ENCODE results near the gene RNU6-9. TPM values are rescaled to one million over a fixed set of nuclear protein-coding genes. Genes with fewer than 3 reads are reported as not detected.
"Not testable (repeated sequence)": the region's sequence is repeated elsewhere in the genome, so short reads cannot be mapped to it uniquely, and the experiment has no call there.

The RNU6-9 gene
- total RNA-seq, 4 donors from 2014 or later, result not detected

DNA sequence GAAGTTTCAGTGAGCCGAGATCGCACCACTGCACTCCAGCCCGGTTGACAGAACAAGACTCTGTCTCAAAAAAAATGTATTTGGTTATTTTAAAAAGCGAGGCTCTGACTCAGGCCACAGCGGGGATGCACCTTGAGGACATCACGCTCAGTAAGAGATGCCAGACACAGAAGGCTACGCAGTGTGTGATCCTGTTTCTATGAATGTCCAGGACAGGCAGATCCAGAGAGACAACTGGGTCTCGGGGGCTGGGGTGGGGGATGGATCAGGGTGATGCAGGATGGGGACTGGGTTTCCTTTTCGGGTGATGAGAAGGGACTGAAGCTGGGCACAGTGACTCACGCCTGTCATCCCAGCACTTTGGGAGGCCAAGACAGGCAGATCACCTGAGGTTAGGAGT lies 5.7 kb upstream of the RNU6-9 start:
- no peak overlapping the region for H3K27ac ChIP-seq
- DNase-seq, result no peak
- H3K9me3 ChIP-seq, result no peaks in the 10 kb centered on the region
- H3K36me3 ChIP-seq, result peaks cover 0 to 73% (median 0%) of the 10 kb centered on the region in 3 donors
- H3K4me3 ChIP-seq, result no peak overlapping the region
- no peak for TF ChIP-seq CTCF (IDR thresholded peaks at IDR 0.05)
- TF ChIP-seq POLR2A (IDR thresholded peaks at IDR 0.05), result no peak
- peaks cover 0 to 12% (median 5%) of the 10 kb centered on the region in 4 donors for H3K4me1 ChIP-seq
- H3K27me3 ChIP-seq, result no peaks in the 10 kb centered on the region

- H3K27ac ChIP-seq, result no peak overlapping the region
- H3K4me1 ChIP-seq, result peaks cover 0 to 12% (median 5%) of the 10 kb centered on the region in 4 donors
- no peak for DNase-seq
- H3K4me3 ChIP-seq, result no peak overlapping the region
- H3K9me3 ChIP-seq, result no peaks in the 10 kb centered on the region
- no peaks in the 10 kb centered on the region for H3K27me3 ChIP-seq
- no peak for TF ChIP-seq CTCF (IDR thresholded peaks at IDR 0.05)
- TF ChIP-seq POLR2A (IDR thresholded peaks at IDR 0.05), result no peak
- peaks cover 0 to 62% (median 0%) of the 10 kb centered on the region in 3 donors for H3K36me3 ChIP-seq
Observed at GRCh38 chr19:888581-889385, 4.5 kb upstream of the RNU6-9 start.

DNA sequence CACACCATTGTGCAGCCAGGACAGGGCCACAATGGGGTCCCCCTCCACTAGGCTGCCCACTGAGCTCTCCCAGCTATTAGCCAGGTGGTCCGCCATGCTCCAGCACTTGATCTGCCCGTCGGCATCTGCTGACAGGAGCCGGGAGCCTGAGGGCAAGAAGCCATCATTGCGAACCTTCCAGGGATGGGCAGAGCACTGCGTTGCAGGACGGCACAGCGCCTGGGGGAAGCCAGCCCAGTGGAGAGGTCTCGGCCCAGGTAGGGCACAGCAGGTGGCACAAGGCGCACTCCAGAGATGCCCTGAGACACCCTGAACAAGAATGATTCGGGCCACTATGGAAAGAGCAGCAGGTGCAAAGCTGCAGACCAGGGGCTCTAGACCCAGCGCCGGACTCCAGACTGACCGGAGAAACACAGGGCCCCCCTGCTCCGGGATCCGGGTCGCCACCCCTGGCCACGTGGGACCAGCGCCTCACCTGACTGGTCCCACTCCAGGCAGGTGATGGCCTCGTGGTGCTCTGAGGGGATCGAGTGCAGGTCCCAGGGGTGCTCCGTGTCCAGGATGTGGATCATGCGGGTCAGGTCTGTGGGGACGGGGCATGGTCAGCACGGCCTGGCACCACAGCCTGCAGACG lies 3.5 kb upstream of the RNU6-9 start:
- Histone ChIP-seq H3K4me3 (no peak overlapping the region), H3K27ac (no peak overlapping the region), H3K27me3 (no peaks in the 10 kb centered on the region), H3K4me1 (peaks cover 0 to 12% (median 5%) of the 10 kb centered on the region in 4 donors), H3K36me3 (peaks cover 0 to 54% (median 0%) of the 10 kb centered on the region in 3 donors), H3K9me3 (no peaks in the 10 kb centered on the region)
- no peak for TF ChIP-seq POLR2A (IDR thresholded peaks at IDR 0.05)
- no peak for TF ChIP-seq CTCF (IDR thresholded peaks at IDR 0.05)
- DNase-seq, result no peak

DNA sequence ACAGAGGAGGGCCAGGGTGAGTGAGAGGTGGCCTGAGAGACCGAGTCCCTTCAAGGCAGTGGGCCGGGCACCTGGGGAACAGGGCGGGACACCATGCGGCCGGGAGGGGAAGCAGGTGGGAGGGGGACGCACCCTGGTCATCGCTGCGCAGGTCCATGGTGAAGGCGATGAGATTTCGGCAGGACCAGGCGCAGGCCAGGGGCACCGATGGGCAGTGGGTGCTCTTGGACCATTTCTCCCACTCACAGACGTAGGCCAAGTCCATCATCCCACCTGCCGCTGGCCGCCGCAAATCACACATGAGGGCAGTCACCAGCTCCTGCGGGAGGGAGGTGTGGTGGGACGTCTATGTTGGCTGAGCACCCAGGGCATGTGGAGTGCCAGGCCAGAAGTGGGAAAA lies 2.5 kb upstream of the RNU6-9 start:
- Histone ChIP-seq H3K4me1 (peaks cover 0 to 12% (median 5%) of the 10 kb centered on the region in 4 donors), H3K9me3 (no peaks in the 10 kb centered on the region), H3K36me3 (peaks cover 0 to 44% (median 0%) of the 10 kb centered on the region in 3 donors), H3K27ac (peak overlapping the region in 2 of 4 donors; percentile 26 to 35), H3K4me3 (no peak overlapping the region), H3K27me3 (no peaks in the 10 kb centered on the region)
- no peak for TF ChIP-seq POLR2A (IDR thresholded peaks at IDR 0.05)
- TF ChIP-seq CTCF (IDR thresholded peaks at IDR 0.05), result no peak
- no peak for DNase-seq

- peak in 2 of 3 donors; percentile 84 to 89 for DNase-seq
- H3K4me3 ChIP-seq, result peak overlapping the region; percentile 63 to 98 (median 89)
- H3K4me1 ChIP-seq, result peaks cover 0 to 12% (median 5%) of the 10 kb centered on the region in 4 donors
- H3K36me3 ChIP-seq, result peaks cover 0 to 39% (median 0%) of the 10 kb centered on the region in 3 donors
- H3K27me3 ChIP-seq, H3K9me3 ChIP-seq: not testable (repeated sequence)
- H3K27ac ChIP-seq, result peak overlapping the region; percentile 83 to 99 (median 94)
- TF ChIP-seq POLR2A (IDR thresholded peaks at IDR 0.05), result peak in 1 of 2 donors; percentile 14
Observed at GRCh38 chr19:891421-892200, 1.7 kb upstream of the RNU6-9 start.
